HUES48 (cell line): ENCODE results near the gene ANKMY1.
A peak's percentile ranks its signal among the peaks of the same experiment; 100 is the strongest.
"Not testable (repeated sequence)": the region's sequence is repeated elsewhere in the genome, so short reads cannot be mapped to it uniquely, and the experiment has no call there.

Experiments
- H3K27ac ChIP-seq: one replicate; pipeline ENCODE4 v1.7.0; 2013; ENCODE audit warnings: low read depth, low read length, inconsistent platforms
- H3K27me3 ChIP-seq: 2 replicates; pipeline ENCODE4 v1.6.1; 2013; ENCODE audit warnings: mild to moderate bottlenecking, low read length; ENCODE audit not compliant: control insufficient read depth, insufficient read depth
- H3K36me3 ChIP-seq: 2 replicates; pipeline ENCODE4 v1.6.1; 2013; ENCODE audit warnings: low read length; ENCODE audit not compliant: control insufficient read depth, insufficient read depth
- H3K4me1 ChIP-seq: 2 replicates; pipeline ENCODE4 v1.6.1; 2013; ENCODE audit warnings: mild to moderate bottlenecking, low read length; ENCODE audit not compliant: control insufficient read depth, insufficient read depth
- H3K4me3 ChIP-seq: 2 replicates; pipeline ENCODE4 v1.5.1; 2013; ENCODE audit warnings: mild to moderate bottlenecking, low read depth, low read length
- H3K9ac ChIP-seq: 2 replicates; pipeline ENCODE4 v1.6.1; 2013; ENCODE audit warnings: mild to moderate bottlenecking, low read depth, low read length, moderate library complexity
- H3K9me3 ChIP-seq: 2 replicates; pipeline ENCODE4 v1.6.1; 2013; ENCODE audit warnings: low read length; ENCODE audit not compliant: control insufficient read depth, insufficient read depth

ANKMY1 gene

DNA sequence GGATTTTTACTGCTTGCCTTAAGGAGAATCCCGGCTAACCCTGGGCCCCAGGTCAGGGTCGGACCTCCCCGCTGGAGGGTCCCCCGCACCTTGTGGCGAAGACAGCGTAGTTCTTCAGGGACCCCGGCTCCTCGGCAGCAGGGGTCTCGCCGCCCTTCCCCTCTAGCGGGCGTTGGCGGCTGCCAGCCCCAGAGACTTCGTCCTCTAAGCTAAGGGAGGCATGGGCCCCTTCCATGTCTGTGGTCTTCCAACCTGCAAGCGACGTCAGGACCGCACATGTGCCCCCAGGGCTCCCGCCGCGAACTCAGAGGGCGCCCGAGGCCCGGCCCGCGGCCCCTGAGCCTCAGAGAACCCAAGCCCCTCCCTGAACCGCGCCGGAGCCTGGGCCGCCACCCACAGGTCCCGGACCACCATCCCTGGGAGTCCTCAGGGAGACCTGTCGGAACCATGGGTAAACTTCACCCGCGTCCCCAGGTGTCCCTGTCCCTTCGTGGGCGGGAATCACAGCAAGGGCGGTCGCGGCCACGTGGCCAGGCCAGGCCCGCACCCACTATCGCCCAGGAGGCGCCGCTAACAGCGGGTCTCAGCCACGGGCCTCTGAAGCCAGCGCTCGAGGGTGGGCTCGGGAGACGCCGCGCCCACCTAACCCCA, 562 bp downstream of the ANKMY1 start:
- Histone ChIP-seq H3K36me3 (no peaks in the 10 kb centered on the region), H3K9ac (no peak overlapping the region), H3K9me3 (no peaks in the 10 kb centered on the region), H3K27me3 (peaks cover 26% of the 10 kb centered on the region), H3K4me1 (peaks cover 14% of the 10 kb centered on the region; the same call in 1 of the 2 replicates), H3K4me3 (no peak overlapping the region; the same call in 1 of the 2 replicates), H3K27ac (peak overlapping the region; percentile 8)

DNA sequence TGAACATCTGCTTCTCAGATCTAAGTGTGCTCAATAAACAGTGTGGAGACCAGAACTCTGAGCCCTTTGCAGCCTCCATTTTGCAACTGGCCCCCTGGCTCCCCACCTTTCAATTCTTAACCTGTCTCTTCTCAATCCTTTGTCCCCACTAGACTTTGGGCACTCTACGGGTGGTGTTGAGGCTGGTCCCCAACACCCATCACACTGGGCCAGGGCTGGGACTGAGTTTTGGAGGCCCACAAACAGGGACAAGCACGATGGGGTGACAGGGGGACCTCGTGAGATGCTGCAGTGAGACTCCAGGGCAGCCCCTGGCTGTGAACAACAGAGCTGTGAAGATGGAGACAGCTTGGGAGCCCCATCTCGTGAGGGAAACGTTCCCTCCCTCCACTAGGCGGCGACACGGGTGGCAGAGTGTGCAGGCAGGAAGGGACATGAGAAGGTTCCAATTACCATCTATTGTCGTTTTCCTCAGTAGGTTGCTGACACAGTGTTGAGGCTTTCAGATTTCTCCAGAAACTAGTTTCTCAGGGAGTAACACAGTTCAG, 1.2 kb downstream of the ANKMY1 start:
- no peak overlapping the region for H3K4me3 ChIP-seq
- no peaks in the 10 kb centered on the region for H3K36me3 ChIP-seq
- H3K27ac ChIP-seq, result peak overlapping the region; percentile 8
- H3K4me1 ChIP-seq, result peaks cover 13% of the 10 kb centered on the region; the same call in 1 of the 2 replicates
- H3K27me3 ChIP-seq, result peaks cover 26% of the 10 kb centered on the region
- H3K9me3 ChIP-seq, result no peaks in the 10 kb centered on the region
- H3K9ac ChIP-seq, result no peak overlapping the region

- Histone ChIP-seq H3K9me3 (peaks cover 2% of the 10 kb centered on the region; the same call in 1 of the 2 replicates), H3K27ac (no peak overlapping the region), H3K36me3 (no peaks in the 10 kb centered on the region), H3K9ac (no peak overlapping the region), H3K27me3 (peaks cover 26% of the 10 kb centered on the region), H3K4me3 (no peak overlapping the region), H3K4me1 (peaks cover 9% of the 10 kb centered on the region; the same call in 1 of the 2 replicates)
These were observed 2.1 kb downstream of the ANKMY1 start for GRCh38 chr2:240555541-240556250.

- Histone ChIP-seq H3K4me3 (no peak overlapping the region), H3K27me3 (peaks cover 24% of the 10 kb centered on the region), H3K9me3 (peaks cover 3% of the 10 kb centered on the region; the same call in 1 of the 2 replicates), H3K36me3 (no peaks in the 10 kb centered on the region), H3K27ac (no peak overlapping the region), H3K9ac (no peak overlapping the region), H3K4me1 (peaks cover 7% of the 10 kb centered on the region; the same call in 1 of the 2 replicates)
These were observed 2.9 kb downstream of the ANKMY1 start for GRCh38 chr2:240554767-240555493.

DNA sequence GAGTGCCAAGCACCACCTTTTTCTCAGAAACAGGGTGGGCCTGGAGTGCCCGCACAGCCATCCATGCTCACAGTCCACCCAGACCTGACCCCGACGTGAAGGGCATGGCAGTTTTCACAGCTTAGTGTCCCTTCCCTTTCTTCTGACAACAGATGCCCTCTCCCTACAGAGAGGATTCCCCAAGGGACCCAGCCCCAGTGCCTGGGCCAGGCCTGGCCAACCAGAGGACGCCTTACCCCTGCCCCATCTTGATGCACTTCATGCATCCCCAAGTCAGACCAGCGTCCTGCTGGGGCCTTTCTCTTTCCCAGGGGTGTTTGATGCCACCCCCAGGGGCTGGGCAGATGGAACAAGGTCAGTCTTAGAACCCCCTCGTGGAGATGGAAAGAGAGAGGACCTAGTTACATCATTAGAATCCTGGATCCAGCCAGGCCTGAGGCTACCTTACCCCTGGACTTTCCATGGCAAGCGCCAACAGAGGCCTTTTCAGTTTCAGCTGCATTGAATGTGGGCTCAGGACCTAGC, 3.8 kb downstream of the ANKMY1 start:
- no peaks in the 10 kb centered on the region for H3K36me3 ChIP-seq
- H3K4me1 ChIP-seq, result peaks cover 5% of the 10 kb centered on the region; the same call in 1 of the 2 replicates
- no peak overlapping the region for H3K9ac ChIP-seq
- peaks cover 15% of the 10 kb centered on the region for H3K27me3 ChIP-seq
- no peak overlapping the region for H3K4me3 ChIP-seq
- no peak overlapping the region for H3K27ac ChIP-seq
- peaks cover 3% of the 10 kb centered on the region; the same call in 1 of the 2 replicates for H3K9me3 ChIP-seq

DNA sequence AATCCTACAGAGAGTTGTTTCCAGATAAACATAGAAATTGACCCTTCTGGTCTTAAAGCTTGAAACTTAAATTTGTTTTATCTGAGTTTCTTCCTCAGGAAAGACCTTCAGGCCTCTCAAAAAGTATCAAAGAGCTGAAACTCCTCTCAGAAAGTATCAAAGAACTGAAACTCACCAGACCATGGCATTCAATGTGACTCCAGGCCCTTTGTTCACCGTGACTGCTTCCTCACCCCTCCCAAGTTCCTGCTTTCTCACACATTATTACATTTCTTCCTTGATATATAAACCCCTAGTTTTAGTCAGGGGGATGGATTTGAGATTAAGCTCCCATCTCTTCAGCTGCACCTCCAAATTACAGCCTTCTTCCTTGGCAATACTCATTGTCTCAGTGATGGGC, 6.0 kb downstream of the ANKMY1 start:
- Histone ChIP-seq H3K4me3 (no peak overlapping the region), H3K27me3 (no peaks in the 10 kb centered on the region), H3K9ac (no peak overlapping the region), H3K36me3 (no peaks in the 10 kb centered on the region), H3K4me1 (no peaks in the 10 kb centered on the region), H3K27ac (no peak overlapping the region), H3K9me3 (peaks cover 3% of the 10 kb centered on the region; the same call in 1 of the 2 replicates)

DNA sequence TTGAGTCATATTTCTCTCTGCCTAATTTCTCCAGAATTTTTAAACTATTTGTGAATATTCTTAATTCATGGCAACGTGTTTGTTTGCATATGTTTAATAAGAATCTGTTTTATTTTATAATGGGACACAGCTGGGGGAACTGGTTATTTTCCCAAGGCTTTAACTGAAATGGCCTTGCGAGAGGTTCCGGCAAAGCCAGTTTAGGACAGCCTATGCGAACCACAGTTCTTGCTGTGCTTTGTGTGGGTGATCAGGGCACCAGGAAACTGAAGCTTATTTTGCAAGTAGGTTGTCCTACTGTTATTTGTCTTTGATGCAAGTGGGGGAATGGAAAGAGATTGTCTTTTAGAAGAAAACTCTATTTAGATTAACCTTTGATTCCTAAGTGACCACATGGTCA, 6.5 kb downstream of the ANKMY1 start:
- Histone ChIP-seq H3K27me3 (no peaks in the 10 kb centered on the region), H3K4me1 (no peaks in the 10 kb centered on the region), H3K9me3 (peaks cover 3% of the 10 kb centered on the region; the same call in 1 of the 2 replicates), H3K36me3 (no peaks in the 10 kb centered on the region), H3K27ac (no peak overlapping the region), H3K9ac (no peak overlapping the region), H3K4me3 (no peak overlapping the region)

DNA sequence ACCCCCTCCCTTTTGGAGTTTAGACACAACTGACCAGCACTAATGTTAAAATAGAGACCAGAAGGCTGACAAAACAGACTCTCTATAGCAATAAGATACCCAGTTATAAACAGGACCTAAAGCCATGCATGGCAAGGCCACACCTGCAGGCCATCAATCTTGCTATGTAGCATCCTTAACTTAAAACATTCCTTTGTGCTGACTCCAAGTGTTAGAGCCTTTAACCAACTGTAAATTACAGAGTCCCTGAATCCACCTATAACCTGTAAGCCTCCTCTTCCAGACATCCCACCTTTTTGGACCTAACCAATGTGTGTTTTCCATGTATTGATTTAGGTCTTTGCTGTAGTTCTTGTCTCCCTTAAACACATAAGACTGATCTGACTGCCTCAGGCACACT, 17.9 kb downstream of the ANKMY1 start:
- Histone ChIP-seq H3K4me3 (no peak overlapping the region), H3K27ac (no peak overlapping the region), H3K4me1 (no peaks in the 10 kb centered on the region), H3K36me3 (no peaks in the 10 kb centered on the region), H3K27me3 (no peaks in the 10 kb centered on the region), H3K9me3 (peaks cover 14% of the 10 kb centered on the region), H3K9ac (no peak overlapping the region)

DNA sequence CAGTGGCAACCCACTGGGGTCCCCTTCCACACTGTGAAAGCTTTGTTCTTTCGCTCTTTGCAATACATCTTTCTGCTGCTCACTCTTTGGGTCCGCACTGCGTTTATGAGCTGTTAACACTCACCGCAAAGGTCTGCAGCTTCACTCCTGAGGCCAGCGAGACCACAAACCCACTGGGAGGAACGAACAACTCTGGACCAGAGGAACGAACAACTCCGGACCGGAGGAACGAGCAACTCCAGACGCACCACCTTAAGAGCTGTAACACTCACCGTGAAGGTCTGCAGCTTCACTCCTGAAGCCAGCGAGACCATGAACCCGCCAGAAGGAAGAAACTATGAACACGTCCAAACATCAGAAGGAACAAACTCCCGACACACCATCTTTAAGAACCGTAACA, 18.7 kb downstream of the ANKMY1 start:
- not testable (repeated sequence) for H3K27ac ChIP-seq, H3K4me1 ChIP-seq, H3K27me3 ChIP-seq, H3K36me3 ChIP-seq, H3K9ac ChIP-seq, H3K4me3 ChIP-seq
- peaks cover 11% of the 10 kb centered on the region for H3K9me3 ChIP-seq

GRCh38 chr2:240538031-240538780, 19.6 kb downstream of the ANKMY1 start:
- Histone ChIP-seq H3K9ac (no peak overlapping the region), H3K9me3 (peaks cover 5% of the 10 kb centered on the region), H3K27me3 (no peaks in the 10 kb centered on the region), H3K27ac (no peak overlapping the region), H3K36me3 (no peaks in the 10 kb centered on the region), H3K4me3 (no peak overlapping the region), H3K4me1 (no peaks in the 10 kb centered on the region)
